ENCODE data around the gene RNF8. TPM values are rescaled to one million over a fixed set of nuclear protein-coding genes. Genes with fewer than 3 reads are reported as not detected.
"Not testable (repeated sequence)": the region's sequence is repeated elsewhere in the genome, so short reads cannot be mapped to it uniquely, and the experiment has no call there.

RNF8 gene
- total and polyA plus RNA-seq, 10 of the 15 experiments (the other 5 are each of a cell fraction or from before 2014, with no cell fraction given), result 7.8 to 30.2 (median 23.3) TPM

DNA sequence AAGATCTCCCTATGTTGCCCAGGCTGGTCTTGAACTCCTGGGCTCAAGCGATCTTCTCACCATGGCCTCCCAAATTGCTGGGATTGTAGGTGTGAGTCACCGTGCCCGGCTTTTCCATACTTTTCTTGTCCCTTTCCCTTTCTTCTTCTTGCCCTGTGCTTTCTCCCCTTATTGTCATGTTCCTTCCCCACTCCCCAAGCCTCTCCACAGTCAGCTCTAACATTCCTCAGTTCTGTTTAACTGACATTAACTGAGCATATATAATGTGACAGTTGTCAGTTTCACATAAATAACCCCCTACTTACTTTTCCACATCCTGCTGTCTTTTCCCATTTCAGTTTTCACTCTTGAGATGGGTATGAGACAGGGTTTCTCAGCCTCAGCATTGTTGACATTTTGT lies 9.5 kb upstream of the RNF8 start:
- H4K20me1 ChIP-seq (ENCODE audit: control insufficient read depth, insufficient read depth), result no peaks in the 10 kb centered on the region
- in situ Hi-C loops (cut with MboI), result no loop called here
- FAIRE-seq (no peak), DNase-seq (ENCODE audit: low read depth, low spot score) (no peak), ATAC-seq (no peak)
- POLR2A ChIA-PET, result no interaction called here
- intact Hi-C loops (cut with micrococcal nuclease; ENCODE audit: unreplicated experiment), result no loop called here
- CTCF ChIA-PET, result interaction anchor here (0.9 kb wide), 1 partner anchor 18 kb away, joined by 3 read pairs; no protein-coding TSS in a partner anchor
- H2AFZ ChIP-seq (ENCODE audit: control insufficient read depth, low read depth, low read length), result no peak overlapping the region
- TF ChIP-seq IKZF1 (conservative IDR thresholded peaks at IDR 0.05), result no peak
- TF ChIP-seq ZNF24 (IDR thresholded peaks at IDR 0.05), result no peak
- TF ChIP-seq NKRF (conservative IDR thresholded peaks at IDR 0.05), result no peak
- TF ChIP-seq, protein P1, sequence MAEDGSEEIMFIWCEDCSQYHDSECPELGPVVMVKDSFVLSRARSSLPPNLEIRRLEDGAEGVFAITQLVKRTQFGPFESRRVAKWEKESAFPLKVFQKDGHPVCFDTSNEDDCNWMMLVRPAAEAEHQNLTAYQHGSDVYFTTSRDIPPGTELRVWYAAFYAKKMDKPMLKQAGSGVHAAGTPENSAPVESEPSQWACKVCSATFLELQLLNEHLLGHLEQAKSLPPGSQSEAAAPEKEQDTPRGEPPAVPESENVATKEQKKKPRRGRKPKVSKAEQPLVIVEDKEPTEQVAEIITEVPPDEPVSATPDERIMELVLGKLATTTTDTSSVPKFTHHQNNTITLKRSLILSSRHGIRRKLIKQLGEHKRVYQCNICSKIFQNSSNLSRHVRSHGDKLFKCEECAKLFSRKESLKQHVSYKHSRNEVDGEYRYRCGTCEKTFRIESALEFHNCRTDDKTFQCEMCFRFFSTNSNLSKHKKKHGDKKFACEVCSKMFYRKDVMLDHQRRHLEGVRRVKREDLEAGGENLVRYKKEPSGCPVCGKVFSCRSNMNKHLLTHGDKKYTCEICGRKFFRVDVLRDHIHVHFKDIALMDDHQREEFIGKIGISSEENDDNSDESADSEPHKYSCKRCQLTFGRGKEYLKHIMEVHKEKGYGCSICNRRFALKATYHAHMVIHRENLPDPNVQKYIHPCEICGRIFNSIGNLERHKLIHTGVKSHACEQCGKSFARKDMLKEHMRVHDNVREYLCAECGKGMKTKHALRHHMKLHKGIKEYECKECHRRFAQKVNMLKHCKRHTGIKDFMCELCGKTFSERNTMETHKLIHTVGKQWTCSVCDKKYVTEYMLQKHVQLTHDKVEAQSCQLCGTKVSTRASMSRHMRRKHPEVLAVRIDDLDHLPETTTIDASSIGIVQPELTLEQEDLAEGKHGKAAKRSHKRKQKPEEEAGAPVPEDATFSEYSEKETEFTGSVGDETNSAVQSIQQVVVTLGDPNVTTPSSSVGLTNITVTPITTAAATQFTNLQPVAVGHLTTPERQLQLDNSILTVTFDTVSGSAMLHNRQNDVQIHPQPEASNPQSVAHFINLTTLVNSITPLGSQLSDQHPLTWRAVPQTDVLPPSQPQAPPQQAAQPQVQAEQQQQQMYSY (CRISPR knock-in tag; IDR thresholded peaks at IDR 0.05), result no peak
- TF ChIP-seq TCF7 (IDR thresholded peaks at IDR 0.05; ENCODE audit: borderline replicate concordance), result no peak
- TF ChIP-seq SPI1 (IDR thresholded peaks at IDR 0.05; ENCODE audit: borderline replicate concordance, insufficient read depth, low read depth, low read length), result no peak
- no peak for TF ChIP-seq RBBP5 (conservative IDR thresholded peaks at IDR 0.05)
- TF ChIP-seq NFIC (IDR thresholded peaks at IDR 0.05; ENCODE audit: low read depth, low read length), result no peak
- no peak for TF ChIP-seq RUNX3 (IDR thresholded peaks at IDR 0.05; ENCODE audit: low read length)
- TF ChIP-seq, protein P2, sequence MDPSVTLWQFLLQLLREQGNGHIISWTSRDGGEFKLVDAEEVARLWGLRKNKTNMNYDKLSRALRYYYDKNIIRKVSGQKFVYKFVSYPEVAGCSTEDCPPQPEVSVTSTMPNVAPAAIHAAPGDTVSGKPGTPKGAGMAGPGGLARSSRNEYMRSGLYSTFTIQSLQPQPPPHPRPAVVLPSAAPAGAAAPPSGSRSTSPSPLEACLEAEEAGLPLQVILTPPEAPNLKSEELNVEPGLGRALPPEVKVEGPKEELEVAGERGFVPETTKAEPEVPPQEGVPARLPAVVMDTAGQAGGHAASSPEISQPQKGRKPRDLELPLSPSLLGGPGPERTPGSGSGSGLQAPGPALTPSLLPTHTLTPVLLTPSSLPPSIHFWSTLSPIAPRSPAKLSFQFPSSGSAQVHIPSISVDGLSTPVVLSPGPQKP (IDR thresholded peaks at IDR 0.05; ENCODE audit: low read depth, low read length), result no peak
- SMC1A ChIA-PET (ENCODE audit: uncharacterized antibody, unreplicated experiment), result interaction anchor here (0.5 kb wide), 1 partner anchor 715 kb away, joined by 3 read pairs; no protein-coding TSS in a partner anchor
- H3K27me3 ChIP-seq (replicated peaks in 1 of 2; ENCODE audit: control insufficient read depth in 2 of 2, insufficient read depth in 2 of 2, low read length in 1 of 2), result no peaks in the 10 kb centered on the region
- H3K4me1 ChIP-seq (ENCODE audit: control insufficient read depth, insufficient read depth, low read length), result no peaks in the 10 kb centered on the region
- H3K9me3 ChIP-seq (replicated peaks; ENCODE audit: control insufficient read depth, insufficient read depth, low read length), result no peaks in the 10 kb centered on the region
- WGBS (ENCODE audit: insufficient coverage, insufficient replicate concordance, low lambda C conversion rate, missing lambda C conversion rate), result 64% methylated on average over 3 of the region's 3 CpGs
- RAD21 ChIA-PET (ENCODE audit: unreplicated experiment), result no interaction called here
- H3K36me3 ChIP-seq (ENCODE audit: control insufficient read depth in 2 of 2, insufficient read depth in 2 of 2, low read length in 1 of 2), result no peaks in the 10 kb centered on the region
- no peak overlapping the region for H3K27ac ChIP-seq (ENCODE audit: control insufficient read depth, insufficient read depth)
- BruUV-seq (replicated peaks), result no TSS peak
- H3K9ac ChIP-seq (ENCODE audit: control insufficient read depth, insufficient read depth, low read length), result no peak overlapping the region
- H3K4me3 ChIP-seq, result no peak overlapping the region
- no peaks in the 10 kb centered on the region for H3K79me2 ChIP-seq (ENCODE audit: control insufficient read depth, insufficient read depth, low read length)
- no peak overlapping the region for H3K4me2 ChIP-seq (ENCODE audit: control insufficient read depth, insufficient read depth)

DNA sequence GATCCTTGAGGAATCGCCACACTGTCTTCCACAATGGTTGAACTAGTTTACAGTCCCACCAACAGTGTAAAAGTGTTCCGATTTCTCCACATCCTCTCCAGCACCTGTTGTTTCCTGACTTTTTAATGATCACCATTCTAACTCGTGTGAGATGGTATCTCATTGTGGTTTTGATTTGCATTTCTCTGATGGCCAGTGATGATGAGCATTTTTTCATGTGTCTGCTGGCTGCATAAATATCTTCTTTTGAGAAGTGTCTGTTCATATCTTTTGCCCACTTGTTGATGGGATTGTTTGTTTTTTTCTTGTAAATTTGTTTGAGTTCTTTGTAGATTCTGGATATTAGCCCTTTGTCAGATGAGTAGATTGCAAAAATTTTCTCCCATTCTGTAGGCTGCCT lies 8.0 kb upstream of the RNF8 start:
- H3K4me2 ChIP-seq (ENCODE audit: control insufficient read depth, insufficient read depth); H3K4me3 ChIP-seq; H3K79me2 ChIP-seq (ENCODE audit: control insufficient read depth, insufficient read depth, low read length); H3K9ac ChIP-seq (ENCODE audit: control insufficient read depth, insufficient read depth, low read length); H3K4me1 ChIP-seq (ENCODE audit: control insufficient read depth, insufficient read depth, low read length); BruUV-seq (replicated peaks); SMC1A ChIA-PET (ENCODE audit: uncharacterized antibody, unreplicated experiment); H3K27ac ChIP-seq (ENCODE audit: control insufficient read depth, insufficient read depth); intact Hi-C loops (cut with micrococcal nuclease; ENCODE audit: unreplicated experiment); H2AFZ ChIP-seq (ENCODE audit: control insufficient read depth, low read depth, low read length); H4K20me1 ChIP-seq (ENCODE audit: control insufficient read depth, insufficient read depth); H3K27me3 ChIP-seq (replicated peaks in 1 of 2; ENCODE audit: control insufficient read depth in 2 of 2, insufficient read depth in 2 of 2, low read length in 1 of 2); DNase-seq (ENCODE audit: low read depth, low spot score); in situ Hi-C loops (cut with MboI); H3K9me3 ChIP-seq (replicated peaks; ENCODE audit: control insufficient read depth, insufficient read depth, low read length); H3K36me3 ChIP-seq (ENCODE audit: control insufficient read depth in 2 of 2, insufficient read depth in 2 of 2, low read length in 1 of 2); FAIRE-seq; ATAC-seq; POLR2A ChIA-PET; CTCF ChIA-PET: not testable (repeated sequence)
- RAD21 ChIA-PET (ENCODE audit: unreplicated experiment), result interaction anchor here (0.6 kb wide), 1 partner anchor 21 kb away, joined by 3 read pairs; no protein-coding TSS in a partner anchor
- 29% methylated on average over 3 of the region's 3 CpGs for WGBS (ENCODE audit: insufficient coverage, insufficient replicate concordance, low lambda C conversion rate, missing lambda C conversion rate)

Data from GM12878 (cell line).